Stimulated activated CD8-positive, alpha-beta memory T cell treated with anti-CD3 and anti-CD28 coated beads, Interleukin-4, amount 100 ng/mL, for 24 hours (primary cell): ENCODE measurements around the gene TUBAL3.
"Not testable (repeated sequence)": the region's sequence is repeated elsewhere in the genome, so short reads cannot be mapped to it uniquely, and the experiment has no call there.

Experiments used
- DNase-seq: peaks from one replicate; pipeline ENCODE4 v3.0.0-alpha.2; 2020; ENCODE audit warnings: low read depth

The TUBAL3 gene

GRCh38 chr10:5379202-5379601, 25.4 kb downstream of the TUBAL3 start:
- not testable (repeated sequence) for DNase-seq

- DNase-seq: no peak
Observed at GRCh38 chr10:5376450-5376849, 28.2 kb downstream of the TUBAL3 start.

DNA sequence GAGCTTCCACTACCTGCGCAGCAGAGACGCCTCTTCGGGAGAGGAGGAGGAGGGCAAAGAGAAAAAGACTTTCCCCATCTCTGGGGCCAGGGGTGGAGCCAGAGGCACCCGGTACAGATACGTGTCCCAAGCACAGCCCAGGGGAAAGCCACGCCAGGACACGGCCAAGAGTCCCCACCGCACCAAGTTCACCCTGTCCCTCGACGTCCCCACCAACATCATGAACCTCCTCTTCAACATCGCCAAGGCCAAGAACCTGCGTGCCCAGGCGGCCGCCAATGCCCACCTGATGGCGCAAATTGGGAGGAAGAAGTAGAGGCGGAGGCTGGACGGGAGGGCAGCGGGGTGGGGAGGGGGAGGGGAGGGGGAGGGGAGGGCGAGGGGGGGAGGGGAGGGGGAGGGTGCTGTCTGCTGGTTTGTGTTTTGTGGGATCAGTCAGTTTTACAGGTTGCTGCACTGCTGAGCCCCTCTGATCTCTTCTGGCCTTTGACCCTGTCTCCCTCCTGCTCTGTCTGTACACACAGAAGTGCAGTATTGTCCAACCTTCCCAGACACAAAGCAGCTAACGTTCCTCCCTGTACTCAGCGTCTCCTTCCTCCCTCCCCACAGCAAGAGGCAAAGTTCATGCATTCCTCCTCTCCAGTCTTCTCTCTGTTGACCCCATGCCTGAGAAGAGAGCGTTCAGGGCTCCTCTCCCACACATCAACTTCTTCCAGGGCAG, 30.6 kb downstream of the TUBAL3 start:
- no peak for DNase-seq

- no peak for DNase-seq
Observed at GRCh38 chr10:5373307-5373706, 31.3 kb downstream of the TUBAL3 start.

- no peak for DNase-seq
Observed at GRCh38 chr10:5370493-5371352, 33.9 kb downstream of the TUBAL3 start.

DNA sequence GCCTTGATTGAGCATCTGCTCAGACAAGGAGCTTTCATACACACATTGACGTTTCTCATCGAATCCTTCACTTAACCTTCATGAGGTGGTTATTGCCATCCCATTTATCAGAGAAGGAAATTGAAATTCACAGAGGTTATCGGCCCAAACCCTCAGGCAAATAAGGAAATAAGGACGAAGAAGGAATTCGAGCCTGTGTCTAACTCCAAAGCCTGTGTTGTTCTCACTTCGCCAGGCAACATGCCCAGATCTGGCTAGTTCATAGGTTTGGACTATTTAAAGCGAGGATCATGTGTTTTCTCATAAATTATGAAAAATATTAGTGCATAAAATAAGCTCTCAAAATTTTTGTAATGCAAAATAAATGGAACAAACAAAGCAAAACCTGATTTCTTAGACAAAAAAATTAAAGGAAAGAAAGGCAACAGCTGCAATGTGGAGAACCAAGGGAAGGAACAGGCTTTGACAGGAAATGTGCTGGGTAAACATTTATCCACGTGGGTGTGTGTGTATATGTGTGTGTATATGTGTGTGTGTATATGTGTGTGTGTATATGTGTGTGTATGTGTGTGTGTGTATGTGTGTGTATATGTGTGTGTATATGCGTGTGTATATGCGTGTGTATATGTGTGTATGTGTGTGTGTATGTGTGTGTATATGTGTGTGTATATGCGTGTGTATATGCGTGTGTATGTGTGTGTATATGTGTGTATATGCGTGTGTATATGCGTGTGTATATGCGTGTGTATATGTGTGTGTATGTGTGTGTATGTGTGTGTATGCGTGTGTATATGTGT, 35.1 kb downstream of the TUBAL3 start:
- DNase-seq: no peak

GRCh38 chr10:5365928-5366327, 38.7 kb downstream of the TUBAL3 start:
- no peak for DNase-seq

GRCh38 chr10:5364890-5365338, 39.7 kb downstream of the TUBAL3 start, which contains the start of gene UCN3:
TSS of gene UCN3 (plus strand) at chr10:5364966. CDS start at chr10:5373721, 8,755 bp downstream.
- DNase-seq: no peak

- no peak for DNase-seq
Observed at GRCh38 chr10:5364374-5364773, 40.3 kb downstream of the TUBAL3 start.

DNA sequence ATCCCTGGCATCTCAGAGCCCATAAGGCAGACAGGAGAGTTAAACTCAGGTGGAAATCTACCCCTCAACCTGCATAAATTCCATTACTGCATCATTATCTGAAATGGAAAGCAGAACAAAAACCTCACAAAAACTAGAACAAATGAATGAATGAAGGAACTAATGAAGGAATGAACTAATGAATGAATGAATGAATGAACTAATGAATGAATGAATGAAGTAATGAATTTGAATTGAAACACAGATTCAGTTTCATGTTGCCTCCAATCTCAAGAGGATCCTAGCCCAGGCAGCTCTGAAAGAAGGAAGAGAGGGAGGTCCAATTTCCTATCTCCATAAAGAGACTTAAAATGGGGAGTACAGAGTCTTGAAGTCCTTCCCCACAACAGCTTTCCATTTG, 41.8 kb downstream of the TUBAL3 start:
- DNase-seq: no peak

DNA sequence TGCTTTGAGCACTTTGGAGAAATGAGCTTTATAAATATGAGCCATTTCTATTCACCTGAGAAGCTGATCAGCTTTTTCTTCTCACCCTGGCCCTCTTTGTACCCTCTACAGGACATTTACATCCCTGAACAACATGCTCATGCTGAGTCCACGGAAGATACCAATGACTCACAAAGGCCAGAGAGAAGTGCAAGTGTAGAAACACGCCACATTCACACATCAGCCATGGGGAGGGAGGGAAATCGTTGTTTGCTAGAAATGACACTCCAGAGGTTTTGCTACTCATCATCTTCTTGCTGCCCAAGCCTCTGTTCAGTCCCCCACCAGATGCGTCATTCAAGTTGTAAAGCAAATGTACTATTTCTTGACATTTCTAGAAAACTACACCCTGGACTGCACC, 42.7 kb downstream of the TUBAL3 start:
- no peak for DNase-seq

DNA sequence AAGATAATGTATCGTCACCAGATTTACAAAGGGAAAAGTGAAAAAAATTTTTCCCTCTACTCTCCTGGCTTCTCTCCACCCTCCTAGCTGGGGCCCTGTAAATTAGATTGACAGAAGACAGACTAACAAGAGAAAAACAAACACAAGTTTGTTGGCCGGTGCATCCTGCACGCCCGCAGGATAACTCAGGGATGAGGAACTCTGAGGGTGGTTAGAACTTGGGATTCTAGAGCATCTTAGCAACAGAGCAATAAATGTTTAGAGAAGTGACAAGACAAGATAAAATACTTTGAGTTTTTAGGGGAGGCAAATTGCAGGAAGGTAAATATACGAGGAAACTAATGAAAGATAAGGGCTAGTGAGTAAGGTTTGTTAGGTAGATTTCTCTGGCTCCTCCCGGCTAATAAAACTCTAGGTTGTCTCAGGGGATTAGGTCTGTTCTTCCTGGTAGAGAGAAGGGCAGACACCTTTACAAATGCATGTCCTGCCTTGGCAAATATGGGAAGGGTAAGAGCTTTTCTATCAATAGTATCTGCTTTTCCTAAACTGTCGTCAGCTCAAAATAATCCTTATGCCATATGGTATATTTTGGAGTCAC, 44.2 kb downstream of the TUBAL3 start:
- DNase-seq: no peak

DNA sequence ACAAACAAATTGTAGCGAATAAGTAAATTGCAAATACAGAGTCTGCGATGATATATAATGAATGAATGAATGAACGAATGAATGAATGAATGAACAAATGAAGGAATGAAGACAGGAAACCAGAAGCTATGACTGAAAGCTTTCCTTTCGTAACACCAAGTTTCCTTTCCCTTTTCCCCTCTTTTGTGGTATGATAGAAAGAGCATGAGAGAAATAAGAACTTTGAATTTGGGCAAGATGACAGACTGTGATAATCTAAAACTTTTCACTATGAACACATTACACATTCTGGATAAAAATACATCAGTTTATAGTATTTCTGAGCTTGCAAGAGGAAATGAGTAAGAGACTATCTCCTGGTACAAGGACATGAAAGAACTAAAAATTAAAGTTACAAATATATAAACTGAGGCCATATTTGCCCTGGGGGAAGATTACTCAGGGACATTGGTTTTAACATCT, 48.3 kb downstream of the TUBAL3 start:
- DNase-seq: no peak

DNA sequence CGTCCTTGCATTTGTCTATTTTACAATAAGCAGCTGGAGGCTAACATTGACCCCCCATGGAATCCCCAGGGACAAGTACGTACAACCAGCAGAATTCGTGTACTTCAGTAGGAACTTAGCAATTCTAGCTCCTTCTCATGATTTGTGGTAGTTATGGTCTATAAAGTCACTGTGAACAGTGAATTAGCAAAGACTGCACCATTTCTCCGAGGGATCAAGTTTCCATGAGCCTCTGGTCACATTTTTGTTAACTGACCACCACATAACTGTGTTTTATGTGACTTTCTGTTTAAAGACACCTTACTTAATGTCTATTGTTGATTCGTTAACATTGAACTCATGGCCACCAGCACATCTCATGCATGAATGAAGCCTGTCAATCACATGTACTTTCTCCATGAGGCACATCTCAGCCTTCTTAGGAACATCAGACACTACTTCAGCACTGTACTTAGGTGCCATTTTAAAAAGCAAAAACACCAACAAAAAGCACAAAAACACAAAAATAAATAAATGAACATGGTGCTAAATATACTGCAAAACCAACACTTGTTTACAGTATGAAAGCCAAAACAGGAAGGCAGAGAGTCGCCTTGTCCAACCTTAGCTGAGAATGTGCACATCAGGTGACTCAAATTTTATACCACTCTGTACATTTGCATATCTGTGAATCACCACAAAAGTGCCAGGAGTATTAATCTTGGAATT, 48.9 kb downstream of the TUBAL3 start:
- DNase-seq: no peak

GRCh38 chr10:5354068-5354467, 50.6 kb downstream of the TUBAL3 start:
- no peak for DNase-seq

- no peak for DNase-seq
Observed at GRCh38 chr10:5349362-5349761, 55.3 kb downstream of the TUBAL3 start.

DNA sequence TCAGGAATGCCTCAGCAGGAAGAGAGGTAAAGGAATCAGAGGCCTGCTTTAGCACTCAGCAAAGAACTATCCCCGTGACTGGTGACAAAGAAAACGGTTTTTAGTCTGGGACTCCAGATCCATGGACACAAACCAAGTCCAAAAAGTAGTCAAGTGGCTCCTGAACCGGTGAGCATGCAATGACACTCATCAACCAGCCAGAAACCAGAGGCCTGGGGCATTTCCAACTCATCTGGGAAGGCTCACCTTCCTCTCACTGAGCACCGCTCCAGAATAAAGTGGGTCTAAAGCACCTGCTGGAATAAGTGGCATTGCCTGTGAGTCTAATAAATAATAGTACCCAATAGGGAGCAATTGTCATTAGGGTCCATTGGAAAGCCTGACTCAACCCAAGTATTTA, 57.7 kb downstream of the TUBAL3 start:
- no peak for DNase-seq

DNA sequence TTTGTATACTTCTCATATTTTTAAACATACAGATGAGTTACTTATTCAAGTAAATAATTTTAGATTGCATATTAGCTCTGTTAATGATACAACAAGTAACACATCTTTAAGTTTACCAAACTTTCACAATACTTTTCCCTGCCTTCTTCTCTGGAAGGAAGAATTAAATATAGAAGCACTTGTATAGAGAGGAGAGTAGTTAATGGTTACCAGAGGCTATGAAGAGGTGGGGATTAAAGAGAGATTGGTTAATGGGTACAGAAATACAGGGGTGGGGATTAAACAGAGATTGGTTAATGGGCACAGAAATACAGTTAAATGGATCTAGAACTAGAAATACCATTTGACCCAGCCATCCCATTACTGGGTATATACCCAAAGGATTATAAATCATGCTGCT, 59.9 kb downstream of the TUBAL3 start:
- DNase-seq: no peak

- DNase-seq: no peak
Observed at GRCh38 chr10:5343979-5344378, 60.6 kb downstream of the TUBAL3 start.

- DNase-seq: no peak
Observed at GRCh38 chr10:5343561-5343960, 61.1 kb downstream of the TUBAL3 start.
